Lung (tissue), 12 donors: Measurements from ENCODE around the gene ZNF865. TPM values are rescaled to one million over a fixed set of nuclear protein-coding genes. Genes with fewer than 3 reads are reported as not detected.

Experiments used
- ATAC-seq: fragments of 200-7000 bp; cut with Tn5 transposase; one replicate; pipeline ENCODE4 v1.9.1; 2020; ENCODE audit warnings: moderate number of reproducible peaks; ENCODE audit not compliant: insufficient read depth, low FRiP score
- DNase-seq, 3 donors: peaks; one replicate each; pipeline ENCODE4 v3.0.0-alpha.2; 2013 to 2017
- H3K27ac ChIP-seq, 2 donors: one replicate each; pipeline ENCODE4 v1.5.1; 2013; ENCODE audit warnings: mild to moderate bottlenecking in 2 of 2, moderate library complexity in 2 of 2, control low read depth in 1 of 2, inconsistent platforms in 1 of 2, low read depth in 1 of 2, low read length in 1 of 2
- H3K27me3 ChIP-seq, 3 donors: one replicate each; pipeline ENCODE4 v1.5.1; 2013; ENCODE audit warnings: low read length in 2 of 3; ENCODE audit not compliant: control insufficient read depth in 3 of 3, insufficient read depth in 3 of 3
- H3K36me3 ChIP-seq, 4 donors: one replicate each; pipeline ENCODE4 v1.5.1; 2013; ENCODE audit warnings: low read length in 4 of 4, mild to moderate bottlenecking in 1 of 4, moderate library complexity in 1 of 4; ENCODE audit not compliant: control insufficient read depth in 4 of 4, insufficient read depth in 4 of 4
- H3K4me1 ChIP-seq, 5 donors: one replicate each; pipeline ENCODE4 v1.5.1; 2013; ENCODE audit warnings: low read length in 5 of 5, mild to moderate bottlenecking in 2 of 5, moderate library complexity in 1 of 5; ENCODE audit not compliant: control insufficient read depth in 5 of 5, insufficient read depth in 5 of 5
- H3K4me3 ChIP-seq: one replicate; pipeline ENCODE4 v1.5.1; 2013; ENCODE audit warnings: mild to moderate bottlenecking, control low read depth, moderate library complexity
- H3K9ac ChIP-seq, 2 donors: one replicate each; pipeline ENCODE4 v1.5.1; 2013; ENCODE audit warnings: low read length in 2 of 2, control low read depth in 1 of 2; ENCODE audit not compliant: insufficient read depth in 1 of 2
- H3K9me3 ChIP-seq, 4 donors: one replicate each; pipeline ENCODE4 v1.5.1; 2013; ENCODE audit warnings: low read length in 3 of 4, mild to moderate bottlenecking in 1 of 4, moderate library complexity in 1 of 4; ENCODE audit not compliant: control insufficient read depth in 4 of 4, insufficient read depth in 3 of 4
- WGBS, 2 donors: extraction: QIAGEN DNeasy Blood & Tissue Kit; methylation state at CpG; one replicate each; pipeline ENCODE4 v1.1.7; 2013; 5-methylcytosine and 5-hydroxymethylcytosine counted together
- polyA plus RNA-seq, 2 donors: library from polyadenylated mRNA; stranded (reverse); fragments of 200-250 nt; gene quantifications; one replicate each; pipeline ENCODE4 v1.2.1, GENCODE V29; 2013
- total RNA-seq, 2 donors: library from RNA; depleted of rRNA in 1 of 2; stranded (reverse); fragments of >200 nt in 1 of 2; gene quantifications; one replicate each; pipeline ENCODE4 v1.2.1, GENCODE V29; 2014 to 2021
- TF ChIP-seq, protein P1 (sequence below): IDR thresholded peaks from 2 replicates; pipeline ENCODE4 v1.5.1; 2012; ENCODE audit warnings: mild to moderate bottlenecking; ENCODE audit errors: control extremely low read depth, extremely low read depth
- donor health status: control.
- donor health status: control.
- donor health status: Bipolar disorder and iron deficiency.
- donor health status: healthy.
- donor health status: DM: yes; HTN: yes; CAD: no.

The ZNF865 gene
- total and polyA plus RNA-seq, 4 donors: 5.1 to 19.3 (median 10.0) TPM

DNA sequence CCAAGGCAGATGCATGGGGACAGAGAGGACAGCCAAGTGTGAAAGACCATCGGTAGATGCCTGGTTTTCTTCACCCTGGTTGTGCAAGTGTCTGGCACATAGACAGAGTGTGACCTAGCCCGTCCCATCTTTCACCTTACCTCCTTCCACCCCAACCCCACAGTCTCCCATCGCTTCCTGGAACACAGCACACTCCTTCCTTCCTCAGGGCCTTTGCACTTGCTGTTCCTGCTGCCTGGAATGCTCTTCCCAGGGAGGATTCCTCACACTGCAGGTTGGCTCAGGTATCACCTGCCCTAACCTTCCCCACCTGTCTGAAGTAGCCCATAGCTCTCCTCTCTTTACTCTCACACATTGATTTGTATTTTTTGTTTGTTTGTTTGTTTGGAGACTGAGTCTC lies 9.1 kb upstream of the ZNF865 start:
- H3K27ac ChIP-seq: no peak overlapping the region
- peaks cover 0 to 8% (median 0%) of the 10 kb centered on the region in 5 donors for H3K4me1 ChIP-seq
- no peak overlapping the region for H3K4me3 ChIP-seq
- H3K36me3 ChIP-seq: peaks cover 5 to 33% (median 22%) of the 10 kb centered on the region in 4 donors
- no peak overlapping the region for H3K9ac ChIP-seq
- WGBS, 2 donors: 93 to 100% methylated on average over 3 of the region's 3 CpGs
- ATAC-seq (no peak), DNase-seq (no peak)
- TF ChIP-seq, protein P1, sequence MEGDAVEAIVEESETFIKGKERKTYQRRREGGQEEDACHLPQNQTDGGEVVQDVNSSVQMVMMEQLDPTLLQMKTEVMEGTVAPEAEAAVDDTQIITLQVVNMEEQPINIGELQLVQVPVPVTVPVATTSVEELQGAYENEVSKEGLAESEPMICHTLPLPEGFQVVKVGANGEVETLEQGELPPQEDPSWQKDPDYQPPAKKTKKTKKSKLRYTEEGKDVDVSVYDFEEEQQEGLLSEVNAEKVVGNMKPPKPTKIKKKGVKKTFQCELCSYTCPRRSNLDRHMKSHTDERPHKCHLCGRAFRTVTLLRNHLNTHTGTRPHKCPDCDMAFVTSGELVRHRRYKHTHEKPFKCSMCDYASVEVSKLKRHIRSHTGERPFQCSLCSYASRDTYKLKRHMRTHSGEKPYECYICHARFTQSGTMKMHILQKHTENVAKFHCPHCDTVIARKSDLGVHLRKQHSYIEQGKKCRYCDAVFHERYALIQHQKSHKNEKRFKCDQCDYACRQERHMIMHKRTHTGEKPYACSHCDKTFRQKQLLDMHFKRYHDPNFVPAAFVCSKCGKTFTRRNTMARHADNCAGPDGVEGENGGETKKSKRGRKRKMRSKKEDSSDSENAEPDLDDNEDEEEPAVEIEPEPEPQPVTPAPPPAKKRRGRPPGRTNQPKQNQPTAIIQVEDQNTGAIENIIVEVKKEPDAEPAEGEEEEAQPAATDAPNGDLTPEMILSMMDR: no peak
- no peaks in the 10 kb centered on the region for H3K9me3 ChIP-seq
- no peaks in the 10 kb centered on the region for H3K27me3 ChIP-seq

DNA sequence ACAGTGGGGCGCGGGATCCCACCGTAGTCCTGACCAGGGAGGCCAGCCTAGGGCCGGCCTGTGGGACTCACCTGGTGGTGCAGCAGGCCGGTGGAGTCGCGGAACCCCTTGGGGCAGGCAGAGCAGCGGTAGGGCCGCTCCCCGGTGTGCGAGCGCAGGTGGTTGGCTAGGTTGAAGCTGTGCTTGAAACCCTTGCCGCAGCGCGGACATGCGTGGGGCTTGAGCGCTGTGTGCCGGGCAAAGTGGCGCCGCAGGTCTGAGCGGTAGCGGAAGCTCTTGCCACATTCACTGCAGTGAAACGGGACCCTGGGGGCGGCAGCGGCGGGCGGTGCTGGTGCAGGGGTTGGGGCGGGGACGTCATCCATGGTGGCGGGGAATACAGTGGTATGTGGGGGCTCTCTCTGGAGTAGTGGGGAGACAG lies 7.9 kb upstream of the ZNF865 start:
- H3K4me1 ChIP-seq: peaks cover 0 to 8% (median 0%) of the 10 kb centered on the region in 5 donors
- 95 to 97% methylated on average over 30 of the region's 30 CpGs for WGBS, 2 donors
- TF ChIP-seq, protein P1: no peak
- H3K9ac ChIP-seq: no peak overlapping the region
- ATAC-seq: no peak
- H3K27ac ChIP-seq: no peak overlapping the region
- H3K27me3 ChIP-seq: no peaks in the 10 kb centered on the region
- no peaks in the 10 kb centered on the region for H3K9me3 ChIP-seq
- no peak overlapping the region for H3K4me3 ChIP-seq
- DNase-seq: no peak
- peaks cover 5 to 31% (median 21%) of the 10 kb centered on the region in 4 donors for H3K36me3 ChIP-seq

DNA sequence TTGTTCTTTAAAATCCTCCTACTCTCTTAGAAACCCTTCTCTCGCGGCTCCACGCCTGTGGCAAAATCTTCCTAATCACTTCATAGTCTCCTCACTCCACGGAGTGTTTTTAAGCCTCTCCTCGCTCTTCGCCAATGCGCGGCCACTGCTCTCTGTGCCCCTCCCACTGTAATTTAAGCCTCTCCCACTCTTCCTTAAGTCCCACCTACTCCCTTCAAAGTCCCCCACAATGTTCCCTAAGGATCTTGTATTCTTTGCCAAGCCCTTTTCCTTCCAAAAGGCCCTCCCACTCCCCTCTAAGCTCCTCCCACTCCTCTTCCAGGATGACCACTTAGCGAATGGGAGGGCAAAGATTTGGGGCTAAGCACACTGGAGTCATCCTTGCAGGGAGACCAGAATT lies 7.4 kb upstream of the ZNF865 start:
- Histone ChIP-seq H3K9ac (no peak overlapping the region), H3K9me3 (no peaks in the 10 kb centered on the region), H3K4me1 (peaks cover 0 to 8% (median 0%) of the 10 kb centered on the region in 5 donors), H3K36me3 (peaks cover 5 to 30% (median 21%) of the 10 kb centered on the region in 4 donors), H3K4me3 (no peak overlapping the region), H3K27me3 (no peaks in the 10 kb centered on the region), H3K27ac (no peak overlapping the region)
- DNase-seq: no peak
- 93 to 96% methylated on average over 9 of the region's 9 CpGs for WGBS, 2 donors
- TF ChIP-seq, protein P1: no peak
- no peak for ATAC-seq
